Nephron (organoid): ENCODE data around the gene WRNIP1.

ENCODE experiments used
- H3K27ac Mint-ChIP-seq, 3 experiments: 2 replicates each; pipeline ENCODE4 v1.8.0; 2020; ENCODE audit warnings: mixed read lengths in 3 of 3, mild to moderate bottlenecking in 2 of 3, moderate library complexity in 1 of 3
- H3K27me3 Mint-ChIP-seq: 2 replicates; pipeline ENCODE4 v1.8.0; 2021; ENCODE audit warnings: low read depth, mild to moderate bottlenecking, moderate library complexity, mixed read lengths
- H3K36me3 Mint-ChIP-seq: 2 replicates; pipeline ENCODE4 v1.8.0; 2020; ENCODE audit warnings: low read depth, mixed read lengths
- H3K4me1 Mint-ChIP-seq: 2 replicates; pipeline ENCODE4 v1.8.0; 2020; ENCODE audit warnings: mixed read lengths
- H3K4me3 Mint-ChIP-seq, 3 experiments: 2 replicates each; pipeline ENCODE4 v1.8.0; 2020; ENCODE audit warnings: mild to moderate bottlenecking in 3 of 3, mixed read lengths in 3 of 3, moderate library complexity in 2 of 3
- H3K9me3 Mint-ChIP-seq: 2 replicates; pipeline ENCODE4 v1.8.0; 2020; ENCODE audit warnings: mixed read lengths
- TF ChIP-seq, protein P1 (sequence below), 3 experiments: fragments of 200-600 bp; sonication (generic); IDR thresholded peaks; one replicate each; pipeline ENCODE4 v1.5.0; 2021; ENCODE audit warnings: antibody characterized with exemption in 3 of 3; ENCODE audit not compliant: unreplicated experiment in 3 of 3

Gene WRNIP1

DNA sequence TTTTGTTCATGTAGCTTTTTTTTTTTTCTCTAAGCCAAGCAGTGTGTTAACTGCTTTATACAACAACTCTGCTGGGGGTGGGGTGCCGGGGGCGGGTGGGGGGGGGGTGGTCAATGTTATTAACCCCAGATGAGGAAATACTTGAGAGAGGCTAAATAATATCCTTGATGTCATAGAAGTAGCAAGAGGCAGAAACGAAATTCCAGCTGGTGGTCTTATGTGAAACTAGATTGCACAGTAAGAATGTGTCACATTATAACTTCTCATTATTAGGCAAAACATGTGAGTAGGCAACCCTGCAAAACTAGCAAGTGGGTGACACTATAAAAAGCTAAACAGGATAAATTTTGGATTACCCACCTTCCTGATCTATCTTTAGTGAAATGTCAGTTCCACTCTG, 27.3 kb upstream of the WRNIP1 start:
- H3K9me3 Mint-ChIP-seq = no peaks in the 10 kb centered on the region
- H3K27ac Mint-ChIP-seq = no peak overlapping the region
- H3K4me3 Mint-ChIP-seq = no peak overlapping the region
- H3K27me3 Mint-ChIP-seq = no peaks in the 10 kb centered on the region
- TF ChIP-seq, protein P1, sequence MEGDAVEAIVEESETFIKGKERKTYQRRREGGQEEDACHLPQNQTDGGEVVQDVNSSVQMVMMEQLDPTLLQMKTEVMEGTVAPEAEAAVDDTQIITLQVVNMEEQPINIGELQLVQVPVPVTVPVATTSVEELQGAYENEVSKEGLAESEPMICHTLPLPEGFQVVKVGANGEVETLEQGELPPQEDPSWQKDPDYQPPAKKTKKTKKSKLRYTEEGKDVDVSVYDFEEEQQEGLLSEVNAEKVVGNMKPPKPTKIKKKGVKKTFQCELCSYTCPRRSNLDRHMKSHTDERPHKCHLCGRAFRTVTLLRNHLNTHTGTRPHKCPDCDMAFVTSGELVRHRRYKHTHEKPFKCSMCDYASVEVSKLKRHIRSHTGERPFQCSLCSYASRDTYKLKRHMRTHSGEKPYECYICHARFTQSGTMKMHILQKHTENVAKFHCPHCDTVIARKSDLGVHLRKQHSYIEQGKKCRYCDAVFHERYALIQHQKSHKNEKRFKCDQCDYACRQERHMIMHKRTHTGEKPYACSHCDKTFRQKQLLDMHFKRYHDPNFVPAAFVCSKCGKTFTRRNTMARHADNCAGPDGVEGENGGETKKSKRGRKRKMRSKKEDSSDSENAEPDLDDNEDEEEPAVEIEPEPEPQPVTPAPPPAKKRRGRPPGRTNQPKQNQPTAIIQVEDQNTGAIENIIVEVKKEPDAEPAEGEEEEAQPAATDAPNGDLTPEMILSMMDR (IDR thresholded peaks at IDR 0.05; ENCODE audit: unreplicated experiment in 3 of 3) = no peak
- H3K4me1 Mint-ChIP-seq = peaks cover 12% of the 10 kb centered on the region
- H3K36me3 Mint-ChIP-seq = no peaks in the 10 kb centered on the region

DNA sequence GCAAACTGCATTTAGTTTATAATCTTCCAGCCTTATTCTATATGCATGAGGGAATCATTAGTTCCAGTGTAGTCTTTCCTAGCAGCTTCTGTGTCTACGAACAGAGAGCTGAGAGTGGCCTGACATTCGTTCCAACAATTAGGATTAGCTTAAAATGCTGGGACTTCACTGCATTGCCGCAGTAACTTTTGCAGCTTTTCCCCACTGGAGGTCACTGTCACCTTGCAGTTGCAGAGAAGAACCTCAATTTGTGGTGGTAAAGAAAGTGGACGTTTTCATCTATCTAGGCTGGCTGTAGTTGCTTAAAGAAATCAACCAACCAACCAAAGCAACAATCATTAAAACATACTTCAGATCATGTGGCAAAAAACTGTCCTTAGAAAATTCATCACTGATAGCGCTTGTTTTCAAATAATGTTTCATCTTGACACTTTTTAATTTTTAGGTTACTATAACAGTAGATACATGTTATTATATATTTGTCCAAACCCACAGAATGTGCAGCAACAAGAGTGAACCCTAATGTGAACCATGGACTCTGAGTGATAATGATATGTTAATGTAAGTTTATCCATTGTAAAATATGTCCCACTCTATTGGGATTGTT, 26.7 kb upstream of the WRNIP1 start:
- no peak overlapping the region for H3K4me3 Mint-ChIP-seq
- no peaks in the 10 kb centered on the region for H3K27me3 Mint-ChIP-seq
- H3K27ac Mint-ChIP-seq = no peak overlapping the region
- H3K9me3 Mint-ChIP-seq = no peaks in the 10 kb centered on the region
- TF ChIP-seq, protein P1 (IDR thresholded peaks at IDR 0.05; ENCODE audit: unreplicated experiment in 3 of 3) = peak; percentile 72 to 78 (median 75)
- no peaks in the 10 kb centered on the region for H3K36me3 Mint-ChIP-seq
- peaks cover 11% of the 10 kb centered on the region for H3K4me1 Mint-ChIP-seq

DNA sequence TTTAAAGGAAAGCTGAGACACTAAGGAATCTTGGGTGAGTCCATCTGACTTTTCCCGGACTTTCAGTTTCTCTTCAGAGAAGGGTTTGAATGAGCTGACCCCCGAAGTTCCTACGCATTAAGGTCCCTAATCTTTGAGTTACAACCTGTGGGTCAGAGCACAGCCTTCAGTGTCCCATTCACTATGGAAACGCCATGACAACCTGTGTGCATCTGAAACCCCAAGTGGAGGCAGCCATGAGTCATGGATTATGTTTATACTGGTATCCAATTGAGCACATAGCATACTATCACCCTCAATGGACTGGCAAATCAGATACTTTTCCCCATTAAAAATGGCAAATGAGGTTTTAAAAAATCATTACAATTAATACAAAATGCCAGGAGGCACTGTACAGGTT, 25.9 kb upstream of the WRNIP1 start:
- no peaks in the 10 kb centered on the region for H3K27me3 Mint-ChIP-seq
- no peaks in the 10 kb centered on the region for H3K9me3 Mint-ChIP-seq
- no peaks in the 10 kb centered on the region for H3K36me3 Mint-ChIP-seq
- H3K4me3 Mint-ChIP-seq = no peak overlapping the region
- peaks cover 19% of the 10 kb centered on the region for H3K4me1 Mint-ChIP-seq
- TF ChIP-seq, protein P1 (IDR thresholded peaks at IDR 0.05; ENCODE audit: unreplicated experiment in 3 of 3) = no peak
- H3K27ac Mint-ChIP-seq = no peak overlapping the region

DNA sequence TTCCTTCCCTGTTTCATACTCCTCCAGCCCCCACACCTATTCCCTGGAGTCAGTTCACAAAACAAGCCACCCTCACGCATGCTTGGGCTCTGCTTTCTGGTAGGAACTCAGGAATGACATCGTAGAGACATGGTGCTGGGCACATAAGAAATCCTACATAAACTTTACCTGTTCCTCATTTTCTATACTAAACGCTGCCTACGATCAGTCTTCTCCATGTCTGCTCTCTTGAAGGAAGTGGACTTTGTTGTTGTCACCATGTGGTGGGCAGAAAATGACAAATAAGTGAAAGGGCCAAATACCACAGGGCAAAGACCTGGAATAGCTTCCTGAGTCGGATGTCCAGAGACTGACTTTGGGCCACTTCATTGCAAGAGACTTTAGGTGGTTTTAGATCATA, 24.6 kb upstream of the WRNIP1 start:
- H3K4me3 Mint-ChIP-seq = no peak overlapping the region

DNA sequence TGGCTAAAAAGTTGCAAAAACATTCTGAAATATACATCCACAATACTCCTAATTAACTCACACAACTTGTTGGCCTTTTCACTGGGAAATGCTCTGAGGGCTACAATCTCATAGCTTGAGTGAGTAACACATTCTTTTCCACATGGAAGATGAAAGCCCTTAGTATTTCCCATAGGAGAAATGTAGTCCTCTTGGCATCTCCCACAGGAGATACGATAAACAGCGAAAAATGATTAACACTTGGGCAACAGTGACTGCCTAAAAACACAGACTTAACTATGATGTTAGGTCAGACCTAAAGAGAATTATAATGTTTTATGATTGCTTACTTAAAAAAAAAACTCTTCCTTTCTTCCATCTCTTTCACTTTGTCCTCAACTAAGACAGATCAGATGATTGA, 23.4 kb upstream of the WRNIP1 start:
- TF ChIP-seq, protein P1 (IDR thresholded peaks at IDR 0.05; ENCODE audit: unreplicated experiment in 3 of 3) = no peak
- H3K27me3 Mint-ChIP-seq = peaks cover 4% of the 10 kb centered on the region
- H3K9me3 Mint-ChIP-seq = no peaks in the 10 kb centered on the region
- no peak overlapping the region for H3K27ac Mint-ChIP-seq
- peaks cover 37% of the 10 kb centered on the region for H3K4me1 Mint-ChIP-seq
- H3K36me3 Mint-ChIP-seq = no peaks in the 10 kb centered on the region
- H3K4me3 Mint-ChIP-seq = no peak overlapping the region

More for the DNA sequence above, 24.6 kb upstream of the WRNIP1 start:
- Mint-ChIP-seq H3K27me3 (peaks cover 4% of the 10 kb centered on the region), H3K9me3 (no peaks in the 10 kb centered on the region), H3K36me3 (no peaks in the 10 kb centered on the region), H3K27ac (no peak overlapping the region), H3K4me1 (peaks cover 31% of the 10 kb centered on the region)
- TF ChIP-seq, protein P1 (IDR thresholded peaks at IDR 0.05; ENCODE audit: unreplicated experiment in 3 of 3) = no peak
